ENCODE data around the gene IGF1R. TPM values are rescaled to one million over a fixed set of nuclear protein-coding genes. Genes with fewer than 3 reads are reported as not detected.
A peak's percentile ranks its signal among the peaks of the same experiment; 100 is the strongest.

IGF1R gene
- total RNA-seq, 4 donors from 2014 or later, result 59.6 to 172 (median 88.5) TPM

DNA sequence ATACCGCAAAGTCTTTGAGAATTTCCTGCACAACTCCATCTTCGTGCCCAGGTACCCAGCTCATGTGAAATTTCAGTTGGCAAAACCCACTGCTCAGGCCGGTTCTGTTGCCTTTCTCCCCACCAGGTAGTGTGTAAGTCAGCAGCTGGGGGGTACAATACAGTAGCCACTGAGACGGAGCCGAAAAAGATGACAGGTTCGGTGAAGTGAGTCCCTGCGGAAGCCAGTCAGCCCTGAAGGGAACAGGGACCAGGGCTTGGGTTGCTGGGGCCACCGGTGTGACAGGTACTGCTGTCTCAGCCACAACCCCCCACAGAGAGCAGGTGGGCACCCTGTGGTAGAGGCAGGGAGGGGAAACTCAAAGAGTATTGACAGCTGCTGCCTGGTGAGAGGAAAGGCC is 268.5 kb downstream of the IGF1R start:
- DNase-seq (ENCODE audit: low spot score in 2 of 2), result no peak
- no peak for TF ChIP-seq POLR2A (IDR thresholded peaks at IDR 0.05)
- TF ChIP-seq, protein P1, sequence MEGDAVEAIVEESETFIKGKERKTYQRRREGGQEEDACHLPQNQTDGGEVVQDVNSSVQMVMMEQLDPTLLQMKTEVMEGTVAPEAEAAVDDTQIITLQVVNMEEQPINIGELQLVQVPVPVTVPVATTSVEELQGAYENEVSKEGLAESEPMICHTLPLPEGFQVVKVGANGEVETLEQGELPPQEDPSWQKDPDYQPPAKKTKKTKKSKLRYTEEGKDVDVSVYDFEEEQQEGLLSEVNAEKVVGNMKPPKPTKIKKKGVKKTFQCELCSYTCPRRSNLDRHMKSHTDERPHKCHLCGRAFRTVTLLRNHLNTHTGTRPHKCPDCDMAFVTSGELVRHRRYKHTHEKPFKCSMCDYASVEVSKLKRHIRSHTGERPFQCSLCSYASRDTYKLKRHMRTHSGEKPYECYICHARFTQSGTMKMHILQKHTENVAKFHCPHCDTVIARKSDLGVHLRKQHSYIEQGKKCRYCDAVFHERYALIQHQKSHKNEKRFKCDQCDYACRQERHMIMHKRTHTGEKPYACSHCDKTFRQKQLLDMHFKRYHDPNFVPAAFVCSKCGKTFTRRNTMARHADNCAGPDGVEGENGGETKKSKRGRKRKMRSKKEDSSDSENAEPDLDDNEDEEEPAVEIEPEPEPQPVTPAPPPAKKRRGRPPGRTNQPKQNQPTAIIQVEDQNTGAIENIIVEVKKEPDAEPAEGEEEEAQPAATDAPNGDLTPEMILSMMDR (IDR thresholded peaks at IDR 0.05), result no peak
- intact Hi-C loops (cut with DNase I; ENCODE audit: low total_unique reads), result no loop called here
- no peak overlapping the region for H3K4me3 ChIP-seq (ENCODE audit: low read depth, poor library complexity, severe bottlenecking)
- 86 to 97% methylated on average over 8 of the region's 8 CpGs for WGBS, 2 donors

DNA sequence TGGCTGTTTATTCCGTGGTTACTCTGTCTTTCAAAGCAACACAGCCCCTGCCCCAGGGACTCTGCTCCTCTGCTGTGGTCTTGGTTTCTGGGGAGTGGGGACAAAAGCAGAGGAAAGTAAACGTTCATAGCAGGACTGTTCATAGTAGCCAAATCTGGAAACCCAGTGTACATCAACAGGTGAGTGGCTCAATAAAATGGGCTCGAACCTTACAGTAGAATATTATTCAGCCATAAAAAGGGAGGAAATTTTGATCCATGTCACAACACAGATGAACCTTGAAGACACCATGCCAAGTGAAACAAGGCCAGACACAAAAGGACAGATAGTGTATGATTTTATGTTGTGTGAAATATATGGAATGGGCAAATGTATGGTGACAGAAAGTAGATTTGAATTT is 269.1 kb downstream of the IGF1R start:
- H3K4me3 ChIP-seq (ENCODE audit: low read depth, poor library complexity, severe bottlenecking), result no peak overlapping the region
- intact Hi-C loops (cut with DNase I; ENCODE audit: low total_unique reads), result no loop called here
- no peak for DNase-seq (ENCODE audit: low spot score in 2 of 2)
- TF ChIP-seq, protein P1 (IDR thresholded peaks at IDR 0.05), result no peak
- TF ChIP-seq POLR2A (IDR thresholded peaks at IDR 0.05), result no peak
- WGBS, 2 donors, result 86 to 91% methylated on average over 3 of the region's 3 CpGs

DNA sequence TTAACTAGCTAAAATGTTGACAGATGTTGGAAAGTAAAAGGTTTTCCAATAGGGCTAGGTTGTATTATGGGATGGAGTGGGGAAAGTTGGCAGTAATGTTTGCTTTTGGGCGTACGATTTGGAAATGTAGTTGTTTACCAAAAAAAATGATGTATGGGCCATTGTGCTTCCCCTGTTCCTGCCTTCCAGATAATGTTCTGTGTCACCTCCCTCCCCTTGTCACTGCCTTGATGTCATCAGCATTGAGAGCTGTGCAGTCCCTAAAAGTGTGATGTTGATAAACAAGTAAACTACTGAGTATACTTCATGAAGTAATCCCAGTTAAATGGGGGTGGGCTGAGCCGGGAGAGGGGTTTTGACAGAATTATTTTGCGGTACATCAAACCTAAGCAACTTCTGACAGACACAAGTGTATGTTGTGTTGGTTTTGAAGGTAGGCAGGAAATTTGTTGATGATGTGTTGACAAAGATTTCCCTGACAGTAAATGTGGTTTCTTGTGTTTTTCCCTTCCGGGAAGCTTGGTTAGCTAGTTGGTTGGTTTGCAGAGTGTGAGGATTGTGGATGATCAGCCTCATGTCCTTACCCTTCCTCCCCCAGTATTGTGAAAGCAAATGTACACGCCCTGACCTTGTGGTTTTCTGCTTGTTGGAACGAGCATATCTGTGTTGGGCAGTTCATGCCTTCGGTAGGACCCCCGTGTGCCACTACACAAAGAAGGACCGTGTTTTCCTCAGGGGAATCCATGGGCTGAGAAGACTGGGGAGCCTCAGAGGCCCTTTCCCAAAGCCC is 271.9 kb downstream of the IGF1R start:
- DNase-seq (ENCODE audit: low spot score in 2 of 2), result no peak
- no peak overlapping the region for H3K4me3 ChIP-seq (ENCODE audit: low read depth, poor library complexity, severe bottlenecking)
- TF ChIP-seq, protein P1 (IDR thresholded peaks at IDR 0.05), result no peak
- no peak for TF ChIP-seq POLR2A (IDR thresholded peaks at IDR 0.05)
- intact Hi-C loops (cut with DNase I; ENCODE audit: low total_unique reads), result no loop called here
- WGBS, 2 donors, result 75 to 80% methylated on average over 10 of the region's 10 CpGs

DNA sequence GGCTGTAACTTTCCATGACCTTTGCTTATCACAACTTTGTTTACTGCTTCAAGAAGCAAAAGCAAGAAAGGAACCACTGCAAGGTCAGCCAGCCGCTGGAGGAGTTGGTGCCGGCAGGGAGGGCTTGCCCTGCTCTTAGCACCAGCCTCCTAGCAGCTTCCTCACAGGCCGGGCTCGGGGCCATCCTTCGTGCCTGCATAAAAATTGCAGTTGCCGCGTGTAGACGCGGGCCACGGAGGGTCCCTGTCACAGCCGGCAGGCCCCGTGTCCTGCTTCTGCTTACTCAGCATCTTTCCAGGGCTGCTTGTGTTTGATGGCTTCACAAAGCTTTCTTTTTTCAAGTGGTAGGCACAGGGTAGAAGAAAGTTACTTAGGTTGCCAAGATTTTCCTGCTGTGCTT is 274.8 kb downstream of the IGF1R start:
- 86 to 92% methylated on average over 12 of the region's 12 CpGs for WGBS, 2 donors
- peak in 1 of 2 donors; percentile 80 for DNase-seq (ENCODE audit: low spot score in 2 of 2)
- intact Hi-C loops (cut with DNase I; ENCODE audit: low total_unique reads), result no loop called here
- TF ChIP-seq, protein P1 (IDR thresholded peaks at IDR 0.05), result no peak
- TF ChIP-seq POLR2A (IDR thresholded peaks at IDR 0.05), result no peak
- H3K4me3 ChIP-seq (ENCODE audit: low read depth, poor library complexity, severe bottlenecking), result no peak overlapping the region

DNA sequence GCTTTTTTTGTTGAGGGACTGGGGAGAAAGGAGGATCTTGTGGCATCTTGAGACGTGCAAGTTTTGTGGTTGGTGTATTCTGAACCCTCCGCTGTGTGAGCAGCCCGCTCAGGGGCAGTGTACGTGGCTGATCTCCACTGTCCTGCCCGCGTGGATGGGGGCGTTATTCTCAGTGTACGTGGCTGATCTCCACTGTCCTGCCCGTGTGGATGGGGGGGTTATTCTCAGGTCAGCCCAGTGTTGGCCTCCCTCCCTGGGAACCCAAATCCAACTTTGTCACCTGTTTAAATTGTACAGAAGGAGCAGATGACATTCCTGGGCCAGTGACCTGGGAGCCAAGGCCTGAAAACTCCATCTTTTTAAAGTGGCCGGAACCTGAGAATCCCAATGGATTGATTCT is 275.2 kb downstream of the IGF1R start:
- TF ChIP-seq POLR2A (IDR thresholded peaks at IDR 0.05), result no peak
- TF ChIP-seq, protein P1 (IDR thresholded peaks at IDR 0.05), result no peak
- 78 to 93% methylated on average over 9 to 10 of the region's 10 CpGs for WGBS, 2 donors
- no peak overlapping the region for H3K4me3 ChIP-seq (ENCODE audit: low read depth, poor library complexity, severe bottlenecking)
- peak in 1 of 2 donors; percentile 58 for DNase-seq (ENCODE audit: low spot score in 2 of 2)
- intact Hi-C loops (cut with DNase I; ENCODE audit: low total_unique reads), result no loop called here
